PC-9 (cell line): ENCODE results near the gene ME2.

ENCODE experiments used
- EZH2 ChIP-seq: fragments of 200-600 bp; sonication (generic); IDR thresholded peaks from 2 replicates; pipeline ENCODE4 v1.8.0; 2017; ENCODE audit warnings: antibody characterized with exemption, low read depth
- TF ChIP-seq, protein P1 (sequence below): fragments of 200-600 bp; sonication (generic); conservative IDR thresholded peaks from 2 replicates; pipeline ENCODE4 v1.6.1; 2017; ENCODE audit warnings: mixed run types, antibody characterized with exemption, mild to moderate bottlenecking, moderate library complexity

- TF ChIP-seq, protein P1, sequence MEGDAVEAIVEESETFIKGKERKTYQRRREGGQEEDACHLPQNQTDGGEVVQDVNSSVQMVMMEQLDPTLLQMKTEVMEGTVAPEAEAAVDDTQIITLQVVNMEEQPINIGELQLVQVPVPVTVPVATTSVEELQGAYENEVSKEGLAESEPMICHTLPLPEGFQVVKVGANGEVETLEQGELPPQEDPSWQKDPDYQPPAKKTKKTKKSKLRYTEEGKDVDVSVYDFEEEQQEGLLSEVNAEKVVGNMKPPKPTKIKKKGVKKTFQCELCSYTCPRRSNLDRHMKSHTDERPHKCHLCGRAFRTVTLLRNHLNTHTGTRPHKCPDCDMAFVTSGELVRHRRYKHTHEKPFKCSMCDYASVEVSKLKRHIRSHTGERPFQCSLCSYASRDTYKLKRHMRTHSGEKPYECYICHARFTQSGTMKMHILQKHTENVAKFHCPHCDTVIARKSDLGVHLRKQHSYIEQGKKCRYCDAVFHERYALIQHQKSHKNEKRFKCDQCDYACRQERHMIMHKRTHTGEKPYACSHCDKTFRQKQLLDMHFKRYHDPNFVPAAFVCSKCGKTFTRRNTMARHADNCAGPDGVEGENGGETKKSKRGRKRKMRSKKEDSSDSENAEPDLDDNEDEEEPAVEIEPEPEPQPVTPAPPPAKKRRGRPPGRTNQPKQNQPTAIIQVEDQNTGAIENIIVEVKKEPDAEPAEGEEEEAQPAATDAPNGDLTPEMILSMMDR, result no peak
- no peak for TF ChIP-seq EZH2
Measured at GRCh38 chr18:50950626-50951025, 71.7 kb downstream of the ME2 start.
